Esophagus squamous epithelium (tissue), 4 donors: ENCODE measurements around the gene C1orf210.

ENCODE experiments used
- CTCF ChIP-seq, 6 experiments: fragments of 450-650 bp in 4 of 6; fragments of 200-600 bp in 2 of 6; sonication (generic) in 2 of 6; IDR thresholded peaks; one replicate each; pipeline ENCODE4 v1.5.1; 2016 to 2019; ENCODE audit warnings: antibody characterized with exemption in 6 of 6, mild to moderate bottlenecking in 4 of 6, moderate library complexity in 4 of 6
- POLR2A ChIP-seq, 4 donors: fragments of 450-650 bp; IDR thresholded peaks; one replicate each; pipeline ENCODE4 v1.6.1; 2017; ENCODE audit warnings: antibody characterized with exemption in 4 of 4, mild to moderate bottlenecking in 4 of 4, moderate library complexity in 3 of 4

- no peak for TF ChIP-seq CTCF (IDR thresholded peaks at IDR 0.05)
- peak in 1 of 4 donors; percentile 37 for TF ChIP-seq POLR2A (IDR thresholded peaks at IDR 0.05)
Observed at GRCh38 chr1:43270421-43271095, 14.8 kb downstream of the C1orf210 start.
